ENCODE data around the gene ITPKC. TPM values are rescaled to one million over a fixed set of nuclear protein-coding genes. Genes with fewer than 3 reads are reported as not detected.

The ITPKC gene
- total RNA-seq, 1 donor from 2014 or later, result 12.6 TPM

DNA sequence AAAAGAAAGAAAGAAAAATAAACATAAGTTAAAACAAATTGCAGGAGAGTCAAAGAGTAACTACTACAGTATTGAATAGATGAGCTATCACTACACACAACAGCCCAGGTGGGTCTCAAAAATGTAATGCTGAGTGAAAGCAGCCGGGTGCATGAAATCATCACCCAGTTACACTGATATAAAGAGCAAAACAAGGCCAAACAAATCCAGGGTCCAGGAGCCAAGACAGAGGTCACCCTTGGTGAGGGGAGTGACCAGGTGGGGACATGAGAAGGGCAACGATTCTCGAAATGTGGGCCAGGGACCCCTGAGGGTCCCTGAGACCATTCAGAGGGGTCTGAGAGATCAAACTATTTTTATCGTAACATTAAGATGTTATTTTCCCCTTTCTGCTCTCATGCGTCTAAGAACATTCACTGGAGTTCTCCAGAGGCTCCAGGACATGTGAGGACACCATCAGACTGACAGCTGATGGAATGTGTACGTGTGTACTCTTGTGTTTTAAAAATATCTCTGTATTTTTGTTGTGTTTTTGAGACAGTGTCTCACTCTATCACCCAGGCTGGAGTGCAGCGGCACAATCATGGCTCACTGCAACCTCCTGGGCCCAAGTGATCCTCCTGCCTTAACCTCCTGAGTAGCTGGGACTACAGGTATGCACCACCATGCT, 10.8 kb upstream of the ITPKC start:
- ATAC-seq (peak; percentile 71), DNase-seq (ENCODE audit: missing footprints) (peak; percentile 48)
- intact Hi-C loops (cut with DNase I), result no loop called here

GRCh38 chr19:40707615-40708014, 9.3 kb upstream of the ITPKC start:
- ATAC-seq (no peak), DNase-seq (ENCODE audit: missing footprints) (no peak)
- intact Hi-C loops (cut with DNase I), result no loop called here

DNA sequence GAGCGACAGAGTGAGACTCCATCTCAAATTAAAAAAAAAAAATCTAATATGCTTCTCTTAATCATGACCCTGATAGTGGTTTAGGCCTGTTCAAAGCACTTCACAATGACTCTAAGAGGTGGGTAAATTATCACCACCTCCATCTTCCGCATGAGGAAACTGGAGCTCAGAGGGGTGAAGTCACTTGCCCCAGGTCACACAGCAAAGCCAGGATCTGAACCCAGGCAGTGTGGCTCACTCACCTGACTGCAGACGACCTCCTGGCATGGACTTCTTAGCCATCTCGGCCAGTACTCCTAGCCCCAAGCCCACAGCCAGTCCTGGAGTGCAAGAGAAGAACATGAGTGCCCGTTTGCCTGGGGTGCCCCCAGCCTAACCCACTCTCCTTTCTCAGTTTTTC, 7.1 kb upstream of the ITPKC start:
- no peak for ATAC-seq
- DNase-seq (ENCODE audit: missing footprints), result peak; percentile 4
- intact Hi-C loops (cut with DNase I), result loop anchor here (10.0 kb wide), 1 partner anchor 285 kb away; the partner anchor contains the start of gene SERTAD1

- no peak for ATAC-seq
- DNase-seq (ENCODE audit: missing footprints), result peak; percentile 62
- intact Hi-C loops (cut with DNase I), result loop anchor here (2.0 to 10.0 kb wide), 3 partner anchors 23 to 289 kb away; partner anchors contain the start of genes NUMBL and SERTAD1
Observed at GRCh38 chr19:40713939-40714338, 3.0 kb upstream of the ITPKC start.

DNA sequence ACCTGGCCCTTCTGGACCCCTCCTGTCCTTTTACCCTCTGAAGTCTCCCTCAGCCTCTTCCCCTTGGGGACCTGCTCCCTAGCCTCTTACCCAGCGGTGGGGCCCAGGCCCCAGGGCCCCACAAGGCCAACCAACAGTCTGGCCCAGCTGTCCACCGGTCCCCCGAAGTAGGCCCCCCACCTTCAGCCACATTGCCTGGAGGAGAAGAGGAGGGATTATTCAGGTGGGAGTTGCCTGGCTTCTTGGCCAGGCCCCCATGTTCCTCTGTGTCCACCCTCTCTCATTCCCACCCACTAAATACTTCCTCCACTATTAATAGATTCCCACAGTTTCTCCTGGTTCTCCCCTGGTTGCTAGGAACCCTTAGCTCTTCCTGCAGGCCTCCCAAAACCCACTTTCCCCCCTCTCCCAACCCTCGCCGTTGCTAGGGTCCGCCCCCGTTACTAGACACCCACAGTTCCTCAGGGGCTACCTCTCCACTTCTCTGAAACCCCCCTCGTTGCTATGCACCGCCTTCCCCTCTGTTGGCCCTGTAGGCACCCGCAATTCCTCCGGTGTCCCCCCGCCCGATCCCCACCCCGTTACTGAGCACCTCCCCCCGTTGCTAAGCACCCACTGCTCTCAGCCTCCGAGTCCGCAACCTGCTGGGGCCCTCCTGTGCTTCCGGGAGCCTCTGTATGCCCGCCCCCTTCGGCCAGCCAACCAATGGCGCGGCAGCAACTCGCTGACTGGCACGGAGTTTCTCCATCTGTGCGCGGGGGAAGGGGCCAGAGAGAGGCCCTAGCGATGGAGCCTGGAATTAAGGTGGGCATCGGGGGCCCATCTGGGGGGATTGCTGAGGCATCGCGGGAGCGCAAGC, 2.2 kb upstream of the ITPKC start:
- DNase-seq (ENCODE audit: missing footprints), result peak; percentile 96
- intact Hi-C loops (cut with DNase I), result loop anchor here (2.0 to 10.0 kb wide), 4 partner anchors 24 to 290 kb away; partner anchors contain the start of genes LTBP4, NUMBL and SERTAD1

GRCh38 chr19:40716031-40716481, 856 bp upstream of the ITPKC start:
- ATAC-seq (no peak), DNase-seq (ENCODE audit: missing footprints) (peak; percentile 63)
- intact Hi-C loops (cut with DNase I), result loop anchor here (2.0 to 10.0 kb wide), 4 partner anchors 35 to 291 kb away; partner anchors contain the start of genes ACTMAP, EGLN2, LTBP4 and SERTAD1

More for the DNA sequence above, 2.2 kb upstream of the ITPKC start:
- ATAC-seq, result peak; percentile 75

DNA sequence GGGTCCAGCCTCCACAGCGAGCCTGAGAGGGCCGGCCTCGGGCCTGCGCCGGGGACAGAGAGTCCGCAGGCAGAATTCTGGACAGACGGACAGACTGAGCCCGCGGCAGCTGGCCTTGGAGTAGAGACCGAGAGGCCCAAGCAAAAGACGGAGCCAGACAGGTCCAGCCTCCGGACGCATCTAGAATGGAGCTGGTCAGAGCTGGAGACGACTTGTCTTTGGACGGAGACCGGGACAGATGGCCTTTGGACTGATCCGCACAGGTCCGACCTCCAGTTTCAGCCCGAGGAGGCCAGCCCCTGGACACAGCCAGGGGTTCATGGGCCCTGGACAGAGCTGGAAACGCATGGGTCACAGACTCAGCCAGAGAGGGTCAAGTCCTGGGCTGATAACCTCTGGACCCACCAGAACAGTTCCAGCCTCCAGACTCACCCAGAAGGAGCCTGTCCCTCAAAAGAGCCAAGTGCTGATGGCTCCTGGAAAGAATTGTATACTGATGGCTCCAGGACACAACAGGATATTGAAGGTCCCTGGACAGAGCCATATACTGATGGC, 490 bp downstream of the ITPKC start:
- intact Hi-C loops (cut with DNase I), result loop anchor here (2.0 to 10.0 kb wide), 4 partner anchors 33 to 293 kb away; partner anchors contain the start of genes ACTMAP, EGLN2, LTBP4 and SERTAD1
- DNase-seq (ENCODE audit: missing footprints) (peak; percentile 2), ATAC-seq (no peak)

DNA sequence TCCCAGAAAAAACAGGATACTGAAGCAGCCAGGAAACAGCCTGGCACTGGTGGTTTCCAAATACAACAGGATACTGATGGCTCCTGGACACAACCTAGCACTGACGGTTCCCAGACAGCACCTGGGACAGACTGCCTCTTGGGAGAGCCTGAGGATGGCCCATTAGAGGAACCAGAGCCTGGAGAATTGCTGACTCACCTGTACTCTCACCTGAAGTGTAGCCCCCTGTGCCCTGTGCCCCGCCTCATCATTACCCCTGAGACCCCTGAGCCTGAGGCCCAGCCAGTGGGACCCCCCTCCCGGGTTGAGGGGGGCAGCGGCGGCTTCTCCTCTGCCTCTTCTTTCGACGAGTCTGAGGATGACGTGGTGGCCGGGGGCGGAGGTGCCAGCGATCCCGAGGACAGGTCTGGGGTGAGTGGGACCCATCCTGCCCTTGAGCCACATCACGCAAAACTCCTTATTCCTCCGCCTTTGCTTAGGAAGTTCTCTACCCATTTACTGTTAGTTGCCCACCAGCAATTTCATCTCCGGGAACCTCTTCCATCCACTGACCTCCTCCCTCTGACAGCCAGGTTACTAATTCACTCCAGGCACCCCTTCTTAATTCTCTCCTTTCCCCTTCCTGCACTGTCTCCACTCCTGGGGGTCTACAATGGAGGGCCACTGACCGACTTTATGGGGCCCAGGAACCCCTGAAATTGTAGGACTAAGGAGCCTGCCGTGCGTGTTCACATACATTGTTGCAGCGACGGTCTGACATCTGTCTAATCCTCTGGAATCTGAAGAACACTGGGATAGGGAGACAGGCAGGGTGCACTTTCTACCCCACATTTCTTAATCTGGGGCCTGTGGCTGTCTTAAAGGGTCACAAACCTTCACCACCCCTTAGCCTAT, 1.2 kb downstream of the ITPKC start:
- no peak for ATAC-seq
- peak; percentile 74 for DNase-seq (ENCODE audit: missing footprints)
- intact Hi-C loops (cut with DNase I), result loop anchor here (2.0 to 10.0 kb wide), 4 partner anchors 33 to 293 kb away; partner anchors contain the start of genes ACTMAP, EGLN2, LTBP4 and SERTAD1

- intact Hi-C loops (cut with DNase I), result loop anchor here (5.0 to 10.0 kb wide), 2 partner anchors 117 to 294 kb away; partner anchors contain the start of genes LTBP4 and SERTAD1
- ATAC-seq (no peak), DNase-seq (ENCODE audit: missing footprints) (peak; percentile 79)
Observed at GRCh38 chr19:40718774-40719391, 2.0 kb downstream of the ITPKC start.

- no peak for DNase-seq (ENCODE audit: missing footprints)
- ATAC-seq, result no peak
- intact Hi-C loops (cut with DNase I), result loop anchor here (5.0 to 10.0 kb wide), 2 partner anchors 117 to 295 kb away; partner anchors contain the start of genes LTBP4 and SERTAD1
Observed at GRCh38 chr19:40719414-40719894, 2.5 kb downstream of the ITPKC start.

DNA sequence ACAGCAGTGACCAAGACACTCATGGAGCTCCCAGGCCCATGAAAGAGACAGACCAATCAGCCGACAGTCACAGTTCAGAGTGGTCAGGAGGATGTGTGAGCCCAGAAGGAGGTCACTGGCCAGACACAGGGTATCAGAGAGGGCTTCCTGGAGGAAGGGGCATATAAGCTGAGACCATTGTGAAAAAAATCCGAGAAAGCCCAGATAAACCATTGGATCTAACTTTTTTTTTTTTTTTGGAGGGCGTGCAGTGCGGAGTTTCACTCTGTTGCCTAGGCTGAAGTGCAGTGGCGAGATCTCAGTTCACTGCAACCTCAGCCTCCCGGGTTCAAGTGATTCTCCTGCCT, 4.2 kb downstream of the ITPKC start:
- ATAC-seq, result no peak
- peak; percentile 33 for DNase-seq (ENCODE audit: missing footprints)
- intact Hi-C loops (cut with DNase I), result no loop called here

- DNase-seq (ENCODE audit: missing footprints), result peak; percentile 31
- ATAC-seq, result no peak
- intact Hi-C loops (cut with DNase I), result no loop called here
Observed at GRCh38 chr19:40721936-40722661, 5.2 kb downstream of the ITPKC start.

GRCh38 chr19:40723661-40724254, 6.8 kb downstream of the ITPKC start:
- no peak for DNase-seq (ENCODE audit: missing footprints)

DNA sequence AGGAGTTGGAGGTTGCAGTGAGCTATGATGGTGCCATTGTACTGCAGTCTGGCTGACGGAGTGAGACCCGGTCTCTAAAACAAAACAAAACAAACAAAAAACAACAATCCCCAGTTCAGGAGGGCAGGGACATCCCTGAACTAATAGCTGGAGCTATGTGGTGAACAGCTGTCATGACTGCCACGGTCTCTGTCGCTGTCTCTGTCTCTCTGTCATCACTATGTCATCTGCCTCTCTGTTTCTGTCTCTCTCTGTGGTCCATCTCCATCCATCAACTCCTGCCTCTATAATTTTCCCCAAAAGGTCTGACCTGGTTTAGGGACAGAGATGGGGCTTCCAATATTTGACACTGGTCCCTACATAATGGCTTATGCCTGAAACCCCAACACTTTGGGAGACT, 7.4 kb downstream of the ITPKC start:
- DNase-seq (ENCODE audit: missing footprints), result no peak
- intact Hi-C loops (cut with DNase I), result no loop called here
- no peak for ATAC-seq

More at GRCh38 chr19:40723661-40724254, 6.8 kb downstream of the ITPKC start:
- ATAC-seq, result no peak
- intact Hi-C loops (cut with DNase I), result no loop called here

DNA sequence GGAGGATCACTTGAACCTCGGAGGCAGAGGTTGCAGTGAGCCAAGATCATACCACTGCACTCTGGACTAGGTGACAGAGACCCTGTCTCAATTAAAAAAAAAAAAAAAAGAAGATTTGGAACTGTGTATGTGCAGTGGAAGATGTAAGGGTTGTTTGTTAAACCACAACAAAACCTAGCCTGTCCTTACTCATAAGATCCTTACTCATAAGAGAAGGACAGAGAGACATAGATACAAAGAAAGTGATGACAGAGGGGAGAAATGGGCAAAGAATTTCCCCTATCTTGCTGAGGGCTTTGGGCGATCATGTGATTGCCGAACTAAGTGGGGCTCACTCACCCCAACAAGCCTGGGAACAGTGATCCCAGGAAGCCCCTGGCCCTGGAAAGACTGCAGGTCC, 7.9 kb downstream of the ITPKC start:
- ATAC-seq (no peak), DNase-seq (ENCODE audit: missing footprints) (no peak)
- intact Hi-C loops (cut with DNase I), result no loop called here

DNA sequence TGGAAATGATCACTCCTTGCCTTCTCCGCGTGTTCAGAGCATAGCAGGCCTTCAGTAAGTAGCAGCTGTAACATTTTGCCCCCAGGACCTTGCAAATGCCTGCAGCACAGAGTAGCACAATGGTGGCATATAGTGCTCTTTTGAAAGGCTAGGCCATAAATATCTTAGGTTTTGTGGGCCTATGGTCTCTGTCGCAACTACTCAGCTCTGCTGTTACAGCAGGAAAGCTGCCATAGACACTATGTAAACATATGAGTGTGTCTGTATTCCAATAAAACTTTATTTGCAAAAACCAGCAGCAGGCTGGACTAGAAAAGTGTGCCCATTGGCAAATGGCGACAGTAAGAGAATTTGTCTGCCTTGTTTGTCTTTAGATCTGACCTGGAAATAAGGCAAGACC, 9.4 kb downstream of the ITPKC start:
- ATAC-seq, result no peak
- intact Hi-C loops (cut with DNase I), result no loop called here
- no peak for DNase-seq (ENCODE audit: missing footprints)

Measured in Right ventricle myocardium inferior (tissue), 1 donor.